Measurements from ENCODE around the gene KRTAP3-3.
"Not testable (repeated sequence)": the region's sequence is repeated elsewhere in the genome, so short reads cannot be mapped to it uniquely, and the experiment has no call there.

Gene KRTAP3-3

DNA sequence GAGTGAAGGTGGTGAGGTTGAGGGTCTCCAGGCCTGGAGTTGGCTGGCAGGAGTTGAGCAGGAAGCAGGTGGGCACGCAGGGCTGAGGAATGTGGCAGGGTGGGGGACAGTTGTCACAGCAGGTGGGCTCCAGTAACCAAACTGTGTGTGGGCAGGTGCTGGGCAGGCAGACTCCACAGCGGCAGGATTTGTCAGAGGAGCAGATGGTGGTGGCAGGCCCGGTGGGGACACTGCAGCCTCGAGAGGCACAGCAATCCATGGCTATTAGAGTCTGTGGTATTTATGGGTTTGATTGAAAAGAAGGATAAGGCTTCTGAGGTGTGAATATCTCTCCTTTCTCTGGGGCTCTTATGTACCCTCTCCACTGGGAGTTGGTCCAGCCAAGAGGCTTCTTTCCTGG, at the start of gene KRTAP3-3:
Gene KRTAP3-3 (minus strand): TSS at position 326 of the 400 bp plus-strand sequence. CDS start 67 bp downstream, at position 259.
- Histone ChIP-seq H3K27me3 (ENCODE audit: control insufficient read depth, insufficient read depth, low read length) (no peaks in the 10 kb centered on the region), H3K4me3 (ENCODE audit: low read depth, low read length) (no peak within 1 kb of the TSS), H3K4me1 (ENCODE audit: control insufficient read depth, insufficient read depth, low read length) (no peaks in the 10 kb centered on the region; the same call in 1 of the 2 replicates), H3K9me3 (ENCODE audit: control insufficient read depth, insufficient read depth, low read depth, low read length) (no peaks in the 10 kb centered on the region), H3K27ac (ENCODE audit: low read depth, low read length) (no peak within 1 kb of the TSS), H3K36me3 (ENCODE audit: control insufficient read depth, insufficient read depth, low read length) (no peaks in the 10 kb centered on the region), H3K9ac (ENCODE audit: low read length) (no peak within 1 kb of the TSS)

GRCh38 chr17:41042953-41043352, 49.0 kb upstream of the KRTAP3-3 start:
- Histone ChIP-seq H3K27me3 (ENCODE audit: control insufficient read depth, insufficient read depth, low read length) (no peaks in the 10 kb centered on the region), H3K27ac (ENCODE audit: low read depth, low read length) (no peak overlapping the region), H3K36me3 (ENCODE audit: control insufficient read depth, insufficient read depth, low read length) (no peaks in the 10 kb centered on the region), H3K4me1 (ENCODE audit: control insufficient read depth, insufficient read depth, low read length) (peaks cover 13% of the 10 kb centered on the region; the same call in 1 of the 2 replicates), H3K4me3 (ENCODE audit: low read depth, low read length) (no peak overlapping the region), H3K9ac (ENCODE audit: low read length) (no peak overlapping the region), H3K9me3 (ENCODE audit: control insufficient read depth, insufficient read depth, low read depth, low read length) (no peaks in the 10 kb centered on the region)

DNA sequence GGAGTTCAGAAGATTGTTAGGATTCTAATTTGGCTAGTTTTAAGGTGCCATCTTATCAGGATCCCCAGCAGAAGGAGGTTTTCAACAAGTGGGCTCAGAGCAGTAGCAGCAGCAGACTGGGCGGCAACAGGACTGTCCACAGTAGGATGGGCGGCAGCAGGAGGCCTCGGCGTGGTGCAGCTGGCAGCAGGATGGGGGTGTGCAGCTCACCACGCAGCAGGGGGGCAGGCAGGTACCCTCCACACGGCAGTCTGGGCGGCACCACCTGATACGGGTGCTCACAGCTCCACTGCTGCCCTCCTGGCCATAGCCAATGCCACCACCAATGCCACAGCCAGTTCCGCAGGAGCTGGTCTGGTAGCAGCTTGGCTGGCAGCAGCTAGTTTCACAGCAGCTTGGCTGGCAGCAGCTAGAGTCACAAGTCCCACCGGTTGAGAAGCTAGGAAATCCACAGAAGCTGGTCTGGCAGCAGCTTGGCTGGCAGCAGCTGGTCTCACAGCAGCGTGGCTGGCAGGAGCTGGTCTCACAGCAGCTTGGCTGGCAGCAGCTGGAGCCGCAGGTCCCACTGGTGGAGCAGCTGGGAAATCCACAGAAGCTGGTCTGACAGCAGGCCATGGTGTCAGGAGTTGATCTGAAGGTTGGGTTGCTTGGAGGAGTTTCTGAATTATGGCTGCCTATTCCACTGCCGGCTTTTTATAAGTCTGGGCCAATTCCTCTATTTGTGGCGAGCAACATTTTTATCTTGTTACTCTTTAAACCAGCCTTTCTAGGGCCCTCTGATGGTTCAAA, 47.0 kb upstream of the KRTAP3-3 start, which contains the start of gene KRTAP1-1:
Gene KRTAP1-1 (minus strand): TSS at position 668 of the 789 bp plus-strand sequence. CDS start 53 bp downstream, at position 615.
- not testable (repeated sequence) for H3K9ac ChIP-seq (ENCODE audit: low read length); H3K9me3 ChIP-seq (ENCODE audit: control insufficient read depth, insufficient read depth, low read depth, low read length); H3K27ac ChIP-seq (ENCODE audit: low read depth, low read length); H3K4me3 ChIP-seq (ENCODE audit: low read depth, low read length); H3K36me3 ChIP-seq (ENCODE audit: control insufficient read depth, insufficient read depth, low read length); H3K27me3 ChIP-seq (ENCODE audit: control insufficient read depth, insufficient read depth, low read length)
- peaks cover 23% of the 10 kb centered on the region; the same call in 1 of the 2 replicates for H3K4me1 ChIP-seq (ENCODE audit: control insufficient read depth, insufficient read depth, low read length)

- H3K27ac ChIP-seq (ENCODE audit: low read depth, low read length) = no peak overlapping the region
These were observed 43.9 kb upstream of the KRTAP3-3 start for GRCh38 chr17:41037853-41038350.

DNA sequence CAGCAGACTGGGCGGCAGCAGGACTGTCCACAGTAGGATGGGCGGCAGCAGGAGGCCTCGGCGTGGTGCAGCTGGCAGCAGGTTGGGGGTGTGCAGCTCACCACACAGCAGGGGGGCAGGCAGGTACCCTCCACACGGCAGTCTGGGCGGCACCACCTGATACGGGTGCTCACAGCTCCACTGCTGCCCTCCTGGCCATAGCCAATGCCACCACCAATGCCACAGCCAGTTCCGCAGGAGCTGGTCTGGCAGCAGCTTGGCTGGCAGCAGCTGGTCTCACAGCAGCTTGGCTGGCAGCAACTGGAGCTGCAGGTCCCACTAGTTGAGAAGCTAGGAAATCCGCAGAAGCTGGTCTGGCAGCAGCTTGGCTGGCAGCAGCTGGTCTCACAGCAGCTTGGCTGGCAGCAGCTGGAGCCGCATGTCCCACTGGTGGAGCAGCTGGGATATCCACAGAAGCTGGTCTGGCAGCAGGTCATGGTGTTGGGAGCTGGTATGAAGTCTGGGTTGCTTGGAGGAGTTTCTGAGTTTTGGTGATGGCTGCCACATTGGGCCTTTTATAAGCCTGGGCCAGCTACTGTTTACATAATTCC, 40.5 kb upstream of the KRTAP3-3 start, which contains the start of gene KRTAP1-3:
Gene KRTAP1-3 (minus strand): TSS at position 529 of the 590 bp plus-strand sequence. CDS start 53 bp downstream, at position 476.
- H3K36me3 ChIP-seq (ENCODE audit: control insufficient read depth, insufficient read depth, low read length); H3K9me3 ChIP-seq (ENCODE audit: control insufficient read depth, insufficient read depth, low read depth, low read length); H3K4me3 ChIP-seq (ENCODE audit: low read depth, low read length); H3K27ac ChIP-seq (ENCODE audit: low read depth, low read length); H3K27me3 ChIP-seq (ENCODE audit: control insufficient read depth, insufficient read depth, low read length); H3K9ac ChIP-seq (ENCODE audit: low read length): not testable (repeated sequence)
- H3K4me1 ChIP-seq (ENCODE audit: control insufficient read depth, insufficient read depth, low read length) = peaks cover 23% of the 10 kb centered on the region; the same call in 1 of the 2 replicates

More at GRCh38 chr17:41037853-41038350, 43.9 kb upstream of the KRTAP3-3 start:
- no peaks in the 10 kb centered on the region for H3K27me3 ChIP-seq (ENCODE audit: control insufficient read depth, insufficient read depth, low read length)
- H3K36me3 ChIP-seq (ENCODE audit: control insufficient read depth, insufficient read depth, low read length) = no peaks in the 10 kb centered on the region
- H3K4me1 ChIP-seq (ENCODE audit: control insufficient read depth, insufficient read depth, low read length) = peaks cover 23% of the 10 kb centered on the region; the same call in 1 of the 2 replicates
- no peak overlapping the region for H3K4me3 ChIP-seq (ENCODE audit: low read depth, low read length)
- no peak overlapping the region for H3K9ac ChIP-seq (ENCODE audit: low read length)
- H3K9me3 ChIP-seq (ENCODE audit: control insufficient read depth, insufficient read depth, low read depth, low read length) = no peaks in the 10 kb centered on the region

DNA sequence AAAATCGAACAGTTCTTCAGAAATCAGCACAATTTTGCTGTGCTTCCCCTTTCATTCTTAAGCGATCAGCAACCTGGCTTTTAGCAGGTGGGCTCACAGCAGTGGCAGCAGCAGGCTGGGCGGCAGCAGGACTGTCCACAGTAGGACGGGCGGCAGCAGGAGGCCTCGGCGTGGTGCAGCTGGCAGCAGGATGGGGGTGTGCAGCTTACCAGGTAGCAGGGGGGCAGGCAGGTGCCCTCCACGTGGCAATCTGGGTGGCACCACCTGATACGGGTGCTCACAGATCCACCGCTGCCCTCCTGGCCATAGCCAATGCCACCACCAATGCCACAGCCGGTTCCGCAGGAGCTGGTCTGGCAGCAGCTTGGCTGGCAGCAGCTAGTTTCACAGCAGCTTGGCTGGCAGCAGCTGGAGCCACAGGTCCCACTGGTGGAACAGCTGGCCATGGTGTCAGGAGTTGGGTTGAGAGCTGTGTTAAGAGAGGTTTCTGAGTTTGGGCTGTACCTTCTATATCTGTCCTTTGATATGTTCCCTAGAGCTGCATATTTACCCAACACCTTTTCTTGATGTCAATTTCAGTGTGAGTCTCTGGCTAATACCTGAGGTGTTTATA, 35.8 kb upstream of the KRTAP3-3 start, which contains the start of gene KRTAP1-4:
Gene KRTAP1-4 (minus strand): TSS at position 563 of the 613 bp plus-strand sequence. CDS start 117 bp downstream, at position 446.
- Histone ChIP-seq H3K4me3 (ENCODE audit: low read depth, low read length) (no peak within 1 kb of the TSS), H3K27me3 (ENCODE audit: control insufficient read depth, insufficient read depth, low read length) (no peaks in the 10 kb centered on the region), H3K9ac (ENCODE audit: low read length) (no peak within 1 kb of the TSS), H3K9me3 (ENCODE audit: control insufficient read depth, insufficient read depth, low read depth, low read length) (no peaks in the 10 kb centered on the region), H3K27ac (ENCODE audit: low read depth, low read length) (no peak within 1 kb of the TSS), H3K36me3 (ENCODE audit: control insufficient read depth, insufficient read depth, low read length) (no peaks in the 10 kb centered on the region), H3K4me1 (ENCODE audit: control insufficient read depth, insufficient read depth, low read length) (no peaks in the 10 kb centered on the region)

DNA sequence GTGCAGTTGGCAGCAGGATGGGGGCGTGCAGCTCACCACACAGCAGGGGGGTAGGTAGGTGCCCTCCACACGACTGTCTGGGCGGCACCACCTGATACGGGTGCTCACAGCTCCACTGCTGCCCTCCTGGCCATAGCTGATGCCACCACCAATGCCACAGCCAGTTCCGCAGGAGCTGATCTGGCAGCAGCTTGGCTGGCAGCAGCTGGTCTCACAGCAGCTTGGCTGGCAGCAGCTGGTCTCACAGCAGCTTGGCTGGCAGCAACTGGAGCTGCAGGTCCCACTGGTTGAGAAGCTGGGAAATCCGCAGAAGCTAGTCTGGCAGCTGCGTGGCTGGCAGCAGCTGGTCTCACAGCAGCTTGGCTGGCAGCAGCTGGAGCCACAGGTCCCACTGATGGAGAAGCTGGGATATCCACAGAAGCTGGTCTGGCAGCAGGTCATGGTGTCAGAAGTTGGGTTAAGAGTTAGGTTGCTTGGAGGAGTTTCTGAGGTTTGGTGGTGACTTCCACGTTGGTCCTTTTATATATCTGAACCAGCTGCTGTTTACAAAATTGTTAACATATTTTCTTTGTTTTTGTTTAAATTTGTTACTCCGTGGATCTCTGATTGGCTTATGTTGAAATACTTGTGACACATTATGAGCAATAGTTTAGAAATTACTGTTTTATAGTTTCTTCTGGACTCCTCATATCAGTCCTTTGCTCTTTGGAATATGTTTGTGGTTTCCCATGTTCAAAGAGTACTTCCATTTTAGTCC, 32.9 kb upstream of the KRTAP3-3 start, which contains the start of gene KRTAP1-5:
Gene KRTAP1-5 (minus strand): TSS at position 494 of the 757 bp plus-strand sequence. CDS start 53 bp downstream, at position 441.
- no peak within 1 kb of the TSS for H3K27ac ChIP-seq (ENCODE audit: low read depth, low read length)
- H3K9me3 ChIP-seq (ENCODE audit: control insufficient read depth, insufficient read depth, low read depth, low read length) = no peaks in the 10 kb centered on the region
- H3K9ac ChIP-seq (ENCODE audit: low read length) = no peak within 1 kb of the TSS
- H3K36me3 ChIP-seq (ENCODE audit: control insufficient read depth, insufficient read depth, low read length) = no peaks in the 10 kb centered on the region
- no peaks in the 10 kb centered on the region for H3K4me1 ChIP-seq (ENCODE audit: control insufficient read depth, insufficient read depth, low read length)
- H3K4me3 ChIP-seq (ENCODE audit: low read depth, low read length) = no peak within 1 kb of the TSS
- H3K27me3 ChIP-seq (ENCODE audit: control insufficient read depth, insufficient read depth, low read length) = no peaks in the 10 kb centered on the region

DNA sequence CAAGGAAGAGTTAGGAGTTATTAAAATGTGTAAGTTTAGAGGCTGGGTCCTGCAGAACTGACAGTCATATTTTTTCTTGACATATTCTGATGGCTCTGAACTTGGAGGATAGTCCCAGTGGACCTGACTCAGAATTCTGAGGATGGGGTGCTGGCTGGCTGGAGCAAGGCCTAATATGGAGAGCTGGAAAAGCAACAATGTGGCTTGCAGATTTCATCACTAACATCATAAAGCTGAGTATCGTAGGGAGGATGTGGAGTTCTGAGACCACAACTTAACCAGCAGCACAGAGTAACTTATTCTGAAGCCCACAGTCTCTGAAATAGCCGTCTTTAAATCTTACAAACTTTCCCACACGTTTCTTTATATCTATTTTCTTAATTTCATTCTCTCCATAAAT, 30.7 kb upstream of the KRTAP3-3 start:
- H3K9ac ChIP-seq (ENCODE audit: low read length) = no peak overlapping the region
- no peak overlapping the region for H3K27ac ChIP-seq (ENCODE audit: low read depth, low read length)
- no peaks in the 10 kb centered on the region for H3K27me3 ChIP-seq (ENCODE audit: control insufficient read depth, insufficient read depth, low read length)
- H3K4me1 ChIP-seq (ENCODE audit: control insufficient read depth, insufficient read depth, low read length) = no peaks in the 10 kb centered on the region
- no peaks in the 10 kb centered on the region for H3K9me3 ChIP-seq (ENCODE audit: control insufficient read depth, insufficient read depth, low read depth, low read length)
- no peaks in the 10 kb centered on the region for H3K36me3 ChIP-seq (ENCODE audit: control insufficient read depth, insufficient read depth, low read length)
- no peak overlapping the region for H3K4me3 ChIP-seq (ENCODE audit: low read depth, low read length)

GRCh38 chr17:41020336-41020735, 26.4 kb upstream of the KRTAP3-3 start:
- H3K27ac ChIP-seq (ENCODE audit: low read depth, low read length) = no peak overlapping the region
- no peaks in the 10 kb centered on the region for H3K36me3 ChIP-seq (ENCODE audit: control insufficient read depth, insufficient read depth, low read length)
- no peaks in the 10 kb centered on the region for H3K4me1 ChIP-seq (ENCODE audit: control insufficient read depth, insufficient read depth, low read length)
- H3K9ac ChIP-seq (ENCODE audit: low read length) = no peak overlapping the region
- no peak overlapping the region for H3K4me3 ChIP-seq (ENCODE audit: low read depth, low read length)
- no peaks in the 10 kb centered on the region for H3K9me3 ChIP-seq (ENCODE audit: control insufficient read depth, insufficient read depth, low read depth, low read length)
- no peaks in the 10 kb centered on the region for H3K27me3 ChIP-seq (ENCODE audit: control insufficient read depth, insufficient read depth, low read length)

DNA sequence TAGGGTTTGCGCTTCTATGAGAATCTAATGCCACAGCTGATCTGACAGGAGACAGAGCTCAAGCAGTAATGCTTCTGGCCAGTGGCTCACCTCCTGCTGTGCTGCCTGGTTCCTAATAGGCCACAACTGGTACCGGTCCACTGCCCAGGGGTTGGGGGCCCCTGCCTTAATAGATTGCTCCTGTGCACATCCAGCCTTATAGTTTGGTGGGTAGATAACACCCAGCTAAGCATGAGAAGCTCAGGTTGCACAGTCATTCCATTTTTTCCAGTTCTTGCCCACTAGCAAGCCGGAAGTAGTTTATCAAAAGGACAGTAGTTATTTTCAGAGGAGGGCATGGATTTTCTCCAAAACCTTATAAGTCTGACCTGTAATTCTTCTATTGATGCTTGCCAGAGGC, 25.5 kb upstream of the KRTAP3-3 start:
- H3K4me1 ChIP-seq (ENCODE audit: control insufficient read depth, insufficient read depth, low read length) = no peaks in the 10 kb centered on the region
- H3K36me3 ChIP-seq (ENCODE audit: control insufficient read depth, insufficient read depth, low read length) = no peaks in the 10 kb centered on the region
- H3K9me3 ChIP-seq (ENCODE audit: control insufficient read depth, insufficient read depth, low read depth, low read length) = no peaks in the 10 kb centered on the region
- H3K9ac ChIP-seq (ENCODE audit: low read length) = no peak overlapping the region
- H3K27ac ChIP-seq (ENCODE audit: low read depth, low read length) = no peak overlapping the region
- H3K4me3 ChIP-seq (ENCODE audit: low read depth, low read length) = no peak overlapping the region
- H3K27me3 ChIP-seq (ENCODE audit: control insufficient read depth, insufficient read depth, low read length) = no peaks in the 10 kb centered on the region

All from HUES6 (cell line).